Measurements from ENCODE around the gene OTX2. TPM values are rescaled to one million over a fixed set of nuclear protein-coding genes. Genes with fewer than 3 reads are reported as not detected.

Gene OTX2
- polyA plus RNA-seq, 3 donors = not detected

DNA sequence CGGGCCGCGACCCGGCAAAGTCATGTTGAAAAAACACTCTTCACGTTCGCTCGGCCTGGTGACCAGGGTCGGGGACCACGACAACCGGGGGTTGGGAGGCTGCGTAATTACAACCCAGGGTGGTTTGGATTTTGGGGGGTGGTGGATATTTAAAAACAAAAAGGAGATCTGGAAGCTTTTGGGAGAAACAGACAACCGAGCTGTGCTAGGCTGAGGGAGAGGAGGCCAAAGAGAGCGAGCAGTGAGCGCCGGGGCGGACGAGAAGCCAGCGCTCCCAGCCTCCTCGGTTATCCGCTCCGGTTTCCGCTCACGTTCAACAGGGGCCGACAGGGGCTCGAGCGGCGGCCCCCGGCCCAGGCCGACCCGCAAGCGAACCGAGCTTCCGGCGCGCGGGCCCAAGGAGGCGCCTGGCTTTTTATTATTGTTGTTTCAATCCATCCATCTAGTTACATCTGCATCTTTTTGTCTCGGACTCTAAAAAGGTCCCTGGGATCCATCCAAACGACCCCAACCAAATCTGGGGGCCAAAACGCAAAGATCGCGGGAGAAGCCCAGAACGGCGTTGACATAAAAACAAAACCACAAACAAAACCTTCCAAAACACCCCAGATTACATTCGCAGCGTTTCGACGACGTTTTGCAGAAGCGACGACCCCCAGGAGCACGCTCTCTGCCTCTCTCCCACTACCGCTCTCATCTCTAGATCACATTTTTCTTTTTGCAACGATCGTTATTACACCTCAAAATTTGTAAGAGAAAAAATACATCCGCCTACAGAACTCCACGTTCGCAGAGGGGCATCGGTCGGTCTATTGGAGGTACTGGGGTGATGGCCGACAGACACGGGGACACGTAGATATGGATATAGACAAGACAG is 771 bp downstream of the OTX2 start:
- WGBS (ENCODE audit: insufficient coverage) = 11% methylated on average over 50 of the region's 63 CpGs
- peaks cover 6% of the 10 kb centered on the region for H3K4me1 Mint-ChIP-seq

More for the DNA sequence above, 771 bp downstream of the OTX2 start:
- Histone ChIP-seq H3K27me3 (ENCODE audit: control insufficient read depth in 2 of 2, insufficient read depth in 2 of 2, low read length in 2 of 2) (peaks cover 95 to 99% of the 10 kb centered on the region in 2 donors), H3K4me1 (ENCODE audit: control insufficient read depth in 1 of 2, insufficient read depth in 2 of 2, low read length in 2 of 2) (no peaks in the 10 kb centered on the region), H3K4me2 (replicated peaks; ENCODE audit: extremely low read depth, low read length, poor library complexity, severe bottlenecking) (no peak overlapping the region), H4K20me1 (ENCODE audit: insufficient read depth, low read length) (no peaks in the 10 kb centered on the region), H2AFZ (ENCODE audit: insufficient read depth, low read depth, low read length, poor library complexity, severe bottlenecking) (no peak overlapping the region), H3K36me3 (replicated peaks in 1 of 2; ENCODE audit: control insufficient read depth in 1 of 2, insufficient read depth in 2 of 2, low read length in 2 of 2) (no peaks in the 10 kb centered on the region), H3K9ac (ENCODE audit: insufficient read depth, low read length, poor library complexity, severe bottlenecking) (no peak overlapping the region), H3K9me3 (replicated peaks in 1 of 2; ENCODE audit: control insufficient read depth in 1 of 2, insufficient read depth in 1 of 2, low read length in 2 of 2) (peaks cover 13 to 71% of the 10 kb centered on the region in 2 donors), H3K27ac (ENCODE audit: low read depth in 1 of 2, low read length in 2 of 2) (no peak overlapping the region), H3K4me3 (replicated peaks in 1 of 3; ENCODE audit: low read depth in 2 of 3, low read length in 3 of 3) (no peak overlapping the region), H3K79me2 (ENCODE audit: insufficient read depth, low read length) (no peaks in the 10 kb centered on the region)
- TF ChIP-seq, protein P1, sequence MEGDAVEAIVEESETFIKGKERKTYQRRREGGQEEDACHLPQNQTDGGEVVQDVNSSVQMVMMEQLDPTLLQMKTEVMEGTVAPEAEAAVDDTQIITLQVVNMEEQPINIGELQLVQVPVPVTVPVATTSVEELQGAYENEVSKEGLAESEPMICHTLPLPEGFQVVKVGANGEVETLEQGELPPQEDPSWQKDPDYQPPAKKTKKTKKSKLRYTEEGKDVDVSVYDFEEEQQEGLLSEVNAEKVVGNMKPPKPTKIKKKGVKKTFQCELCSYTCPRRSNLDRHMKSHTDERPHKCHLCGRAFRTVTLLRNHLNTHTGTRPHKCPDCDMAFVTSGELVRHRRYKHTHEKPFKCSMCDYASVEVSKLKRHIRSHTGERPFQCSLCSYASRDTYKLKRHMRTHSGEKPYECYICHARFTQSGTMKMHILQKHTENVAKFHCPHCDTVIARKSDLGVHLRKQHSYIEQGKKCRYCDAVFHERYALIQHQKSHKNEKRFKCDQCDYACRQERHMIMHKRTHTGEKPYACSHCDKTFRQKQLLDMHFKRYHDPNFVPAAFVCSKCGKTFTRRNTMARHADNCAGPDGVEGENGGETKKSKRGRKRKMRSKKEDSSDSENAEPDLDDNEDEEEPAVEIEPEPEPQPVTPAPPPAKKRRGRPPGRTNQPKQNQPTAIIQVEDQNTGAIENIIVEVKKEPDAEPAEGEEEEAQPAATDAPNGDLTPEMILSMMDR (IDR thresholded peaks at IDR 0.05) = no peak
- peaks cover 94 to 99% (median 97%) of the 10 kb centered on the region in 3 donors for H3K27me3 Mint-ChIP-seq (ENCODE audit: low read depth in 3 of 3)
- no peak for DNase-seq
- H3K4me3 Mint-ChIP-seq = peak overlapping the region in 1 of 2 donors; percentile 88
- H3K27ac Mint-ChIP-seq = no peak overlapping the region
- intact Hi-C loops (cut with micrococcal nuclease) = no loop called here
- peaks cover under 1 to 57% (median 39%) of the 10 kb centered on the region in 7 donors for H3K9me3 Mint-ChIP-seq
- peaks cover 2 to 22% of the 10 kb centered on the region in 2 donors for H3K36me3 Mint-ChIP-seq

All from CD14-positive monocyte (primary cell).